Measurements from ENCODE around the gene PANK2.
"Not testable (repeated sequence)": the region's sequence is repeated elsewhere in the genome, so short reads cannot be mapped to it uniquely, and the experiment has no call there.

Gene PANK2

GRCh38 chr20:3875378-3875974, 13.7 kb upstream of the PANK2 start:
- Histone ChIP-seq H3K4me3 (ENCODE audit: low read depth, low read length, poor library complexity, severe bottlenecking) (no peak overlapping the region), H3K4me2 (ENCODE audit: low read length) (no peak overlapping the region), H4K20me1 (ENCODE audit: insufficient read depth, low read length) (no peaks in the 10 kb centered on the region), H3K79me2 (ENCODE audit: insufficient read depth, low read length) (no peaks in the 10 kb centered on the region), H3K27ac (ENCODE audit: low read depth, low read length, poor library complexity, severe bottlenecking) (no peak overlapping the region), H3K27me3 (ENCODE audit: insufficient read depth, low read length) (no peaks in the 10 kb centered on the region), H3K9ac (ENCODE audit: low read length) (no peak overlapping the region), H3K9me2 (ENCODE audit: low read depth, low read length) (no peaks in the 10 kb centered on the region), H3K36me3 (ENCODE audit: insufficient read depth, low read length) (peaks cover 37% of the 10 kb centered on the region), H3K4me1 (ENCODE audit: insufficient read depth, low read length, severe bottlenecking) (no peaks in the 10 kb centered on the region), H2AFZ (ENCODE audit: low read length) (no peak overlapping the region), H3F3A (ENCODE audit: insufficient read depth, low read length) (no peaks in the 10 kb centered on the region), H3K9me3 (ENCODE audit: low read length) (no peaks in the 10 kb centered on the region)
- TF ChIP-seq CTCF (IDR thresholded peaks at IDR 0.05; ENCODE audit: low read length) (no peak), EZH2 (IDR thresholded peaks at IDR 0.05; ENCODE audit: borderline replicate concordance, low read length) (no peak)

GRCh38 chr20:3876000-3876399, 13.2 kb upstream of the PANK2 start:
- H3K36me3 ChIP-seq (ENCODE audit: insufficient read depth, low read length): peaks cover 37% of the 10 kb centered on the region
- H3F3A ChIP-seq (ENCODE audit: insufficient read depth, low read length): no peaks in the 10 kb centered on the region
- no peak overlapping the region for H2AFZ ChIP-seq (ENCODE audit: low read length)
- H3K27me3 ChIP-seq (ENCODE audit: insufficient read depth, low read length): no peaks in the 10 kb centered on the region
- TF ChIP-seq CTCF (IDR thresholded peaks at IDR 0.05; ENCODE audit: low read length) (no peak), EZH2 (IDR thresholded peaks at IDR 0.05; ENCODE audit: borderline replicate concordance, low read length) (no peak)
- no peaks in the 10 kb centered on the region for H3K4me1 ChIP-seq (ENCODE audit: insufficient read depth, low read length, severe bottlenecking)
- no peaks in the 10 kb centered on the region for H4K20me1 ChIP-seq (ENCODE audit: insufficient read depth, low read length)
- no peaks in the 10 kb centered on the region for H3K9me2 ChIP-seq (ENCODE audit: low read depth, low read length)
- H3K4me3 ChIP-seq (ENCODE audit: low read depth, low read length, poor library complexity, severe bottlenecking): no peak overlapping the region
- H3K4me2 ChIP-seq (ENCODE audit: low read length): no peak overlapping the region
- no peaks in the 10 kb centered on the region for H3K79me2 ChIP-seq (ENCODE audit: insufficient read depth, low read length)
- H3K9ac ChIP-seq (ENCODE audit: low read length): no peak overlapping the region
- H3K9me3 ChIP-seq (ENCODE audit: low read length): no peaks in the 10 kb centered on the region
- no peak overlapping the region for H3K27ac ChIP-seq (ENCODE audit: low read depth, low read length, poor library complexity, severe bottlenecking)

GRCh38 chr20:3876676-3877075, 12.5 kb upstream of the PANK2 start:
- no peak overlapping the region for H3K27ac ChIP-seq (ENCODE audit: low read depth, low read length, poor library complexity, severe bottlenecking)
- H3F3A ChIP-seq (ENCODE audit: insufficient read depth, low read length): no peaks in the 10 kb centered on the region
- no peaks in the 10 kb centered on the region for H3K79me2 ChIP-seq (ENCODE audit: insufficient read depth, low read length)
- H4K20me1 ChIP-seq (ENCODE audit: insufficient read depth, low read length): no peaks in the 10 kb centered on the region
- no peak for TF ChIP-seq CTCF (IDR thresholded peaks at IDR 0.05; ENCODE audit: low read length)
- no peak for TF ChIP-seq EZH2 (IDR thresholded peaks at IDR 0.05; ENCODE audit: borderline replicate concordance, low read length)
- no peaks in the 10 kb centered on the region for H3K9me2 ChIP-seq (ENCODE audit: low read depth, low read length)
- H3K4me2 ChIP-seq (ENCODE audit: low read length): no peak overlapping the region
- H3K9ac ChIP-seq (ENCODE audit: low read length): no peak overlapping the region
- no peaks in the 10 kb centered on the region for H3K9me3 ChIP-seq (ENCODE audit: low read length)
- H3K27me3 ChIP-seq (ENCODE audit: insufficient read depth, low read length): no peaks in the 10 kb centered on the region
- H3K4me3 ChIP-seq (ENCODE audit: low read depth, low read length, poor library complexity, severe bottlenecking): no peak overlapping the region
- H3K36me3 ChIP-seq (ENCODE audit: insufficient read depth, low read length): peaks cover 32% of the 10 kb centered on the region
- H2AFZ ChIP-seq (ENCODE audit: low read length): no peak overlapping the region
- H3K4me1 ChIP-seq (ENCODE audit: insufficient read depth, low read length, severe bottlenecking): no peaks in the 10 kb centered on the region

- H3K9ac ChIP-seq (ENCODE audit: low read length); H3K79me2 ChIP-seq (ENCODE audit: insufficient read depth, low read length); H2AFZ ChIP-seq (ENCODE audit: low read length); H3K4me1 ChIP-seq (ENCODE audit: insufficient read depth, low read length, severe bottlenecking); H3K27ac ChIP-seq (ENCODE audit: low read depth, low read length, poor library complexity, severe bottlenecking); H3F3A ChIP-seq (ENCODE audit: insufficient read depth, low read length); H3K9me3 ChIP-seq (ENCODE audit: low read length); H3K9me2 ChIP-seq (ENCODE audit: low read depth, low read length); H3K4me3 ChIP-seq (ENCODE audit: low read depth, low read length, poor library complexity, severe bottlenecking); H3K27me3 ChIP-seq (ENCODE audit: insufficient read depth, low read length); H3K4me2 ChIP-seq (ENCODE audit: low read length); H4K20me1 ChIP-seq (ENCODE audit: insufficient read depth, low read length): not testable (repeated sequence)
- H3K36me3 ChIP-seq (ENCODE audit: insufficient read depth, low read length): peaks cover 11% of the 10 kb centered on the region
These were observed 10.3 kb upstream of the PANK2 start for GRCh38 chr20:3878921-3879274.
